ENCODE measurements around the gene APOA4. TPM values are rescaled to one million over a fixed set of nuclear protein-coding genes. Genes with fewer than 3 reads are reported as not detected.

APOA4 gene
- total and polyA plus RNA-seq, 2 donors (not counting 3 experiments of a cell fraction or from before 2014, with no cell fraction given), result not detected

DNA sequence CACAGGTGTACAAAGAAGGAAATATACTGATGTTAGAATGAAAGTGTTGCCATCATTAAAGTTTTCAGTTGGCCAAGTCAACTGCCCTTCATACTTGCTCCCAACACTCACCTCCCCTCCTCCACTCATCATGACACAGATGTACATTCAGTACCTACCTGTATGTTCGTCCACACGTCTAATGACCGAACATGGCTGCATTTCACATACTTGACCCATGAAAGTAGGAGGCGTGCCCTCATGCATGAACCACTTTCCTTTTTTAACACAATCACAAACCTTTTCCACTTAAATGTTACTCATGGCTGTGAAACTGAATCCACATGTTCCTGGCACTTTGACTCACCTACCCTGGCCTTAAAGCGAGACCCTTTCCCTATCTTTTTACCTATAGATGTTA, 47.1 kb downstream of the APOA4 start:
- CTCF ChIA-PET, result interaction anchor here (1.0 kb wide), 1 partner anchor 15 kb away, joined by 7 read pairs; the partner anchor contains the start of gene APOA5
- no peak overlapping the region for H3K9ac ChIP-seq (replicated peaks; ENCODE audit: extremely low read depth, insufficient read depth, low read length)

DNA sequence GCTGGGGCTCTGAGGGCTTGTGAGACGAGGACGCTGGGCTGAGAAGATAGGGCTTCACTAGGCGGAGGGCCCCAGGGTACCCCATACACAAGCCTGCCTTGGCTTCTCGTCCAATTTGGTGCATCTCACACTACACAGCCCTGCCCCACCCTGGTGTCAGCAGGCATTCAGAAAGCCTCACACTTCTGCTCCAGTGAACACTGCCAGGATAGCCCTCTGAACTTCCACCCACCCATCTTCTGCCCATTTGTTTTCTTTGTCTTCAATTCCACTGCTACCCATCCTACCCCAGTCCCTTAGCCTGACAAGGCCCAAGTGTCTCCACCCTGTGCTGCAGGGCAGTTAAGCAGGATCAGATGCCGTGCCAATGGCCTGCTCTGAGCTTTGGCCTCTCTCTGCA, 48.4 kb downstream of the APOA4 start:
- dilution Hi-C loops (cut with MboI; ENCODE audit: extremely low pct_ligation_motif_present, low sequenced_read_pairs), result no loop called here
- no peaks in the 10 kb centered on the region for H3K27me3 ChIP-seq (ENCODE audit: control insufficient read depth in 2 of 2, insufficient read depth in 2 of 2, low read length in 2 of 2)
- DNase-seq (ENCODE audit: low read depth, low spot score) (no peak), FAIRE-seq (no peak)
- peaks cover 11 to 15% of the 10 kb centered on the region in 2 experiments for H3K36me3 ChIP-seq (ENCODE audit: control insufficient read depth in 2 of 2, extremely low read depth in 1 of 2, insufficient read depth in 2 of 2, low read length in 2 of 2)
- H3K9me3 ChIP-seq (replicated peaks; ENCODE audit: control insufficient read depth, insufficient read depth, low read length), result no peaks in the 10 kb centered on the region
- H3K9me1 ChIP-seq (replicated peaks; ENCODE audit: control insufficient read depth, extremely low read depth, insufficient read depth, low read length), result no peaks in the 10 kb centered on the region
- H2AFZ ChIP-seq (ENCODE audit: low read depth, low read length), result no peak overlapping the region
- POLR2A ChIA-PET, result no interaction called here
- BruUV-seq (replicated peaks), result no TSS peak
- H3K4me3 ChIP-seq (replicated peaks in 1 of 3; ENCODE audit: insufficient read depth in 1 of 3, low read depth in 1 of 3, low read length in 3 of 3), result no peak overlapping the region
- no peak overlapping the region for H3K4me2 ChIP-seq (ENCODE audit: insufficient read depth, low read length)
- no peaks in the 10 kb centered on the region for H4K20me1 ChIP-seq (replicated peaks; ENCODE audit: control insufficient read depth, extremely low read depth, insufficient read depth, low read length)
- peaks cover 12% of the 10 kb centered on the region for H3K4me1 ChIP-seq (ENCODE audit: control insufficient read depth, extremely low read depth, insufficient read depth, low read length)
- no peak overlapping the region for H3K9ac ChIP-seq (replicated peaks; ENCODE audit: extremely low read depth, insufficient read depth, low read length)
- no peak for TF ChIP-seq EZH2 (IDR thresholded peaks at IDR 0.05; ENCODE audit: borderline replicate concordance, low read depth, low read length, severe bottlenecking)
- TF ChIP-seq, protein P1, sequence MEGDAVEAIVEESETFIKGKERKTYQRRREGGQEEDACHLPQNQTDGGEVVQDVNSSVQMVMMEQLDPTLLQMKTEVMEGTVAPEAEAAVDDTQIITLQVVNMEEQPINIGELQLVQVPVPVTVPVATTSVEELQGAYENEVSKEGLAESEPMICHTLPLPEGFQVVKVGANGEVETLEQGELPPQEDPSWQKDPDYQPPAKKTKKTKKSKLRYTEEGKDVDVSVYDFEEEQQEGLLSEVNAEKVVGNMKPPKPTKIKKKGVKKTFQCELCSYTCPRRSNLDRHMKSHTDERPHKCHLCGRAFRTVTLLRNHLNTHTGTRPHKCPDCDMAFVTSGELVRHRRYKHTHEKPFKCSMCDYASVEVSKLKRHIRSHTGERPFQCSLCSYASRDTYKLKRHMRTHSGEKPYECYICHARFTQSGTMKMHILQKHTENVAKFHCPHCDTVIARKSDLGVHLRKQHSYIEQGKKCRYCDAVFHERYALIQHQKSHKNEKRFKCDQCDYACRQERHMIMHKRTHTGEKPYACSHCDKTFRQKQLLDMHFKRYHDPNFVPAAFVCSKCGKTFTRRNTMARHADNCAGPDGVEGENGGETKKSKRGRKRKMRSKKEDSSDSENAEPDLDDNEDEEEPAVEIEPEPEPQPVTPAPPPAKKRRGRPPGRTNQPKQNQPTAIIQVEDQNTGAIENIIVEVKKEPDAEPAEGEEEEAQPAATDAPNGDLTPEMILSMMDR (IDR thresholded peaks at IDR 0.05; ENCODE audit: extremely low read depth in 1 of 2, insufficient read depth in 1 of 2, low read depth in 1 of 2, low read length in 2 of 2), result no peak
- TF ChIP-seq, protein P2, sequence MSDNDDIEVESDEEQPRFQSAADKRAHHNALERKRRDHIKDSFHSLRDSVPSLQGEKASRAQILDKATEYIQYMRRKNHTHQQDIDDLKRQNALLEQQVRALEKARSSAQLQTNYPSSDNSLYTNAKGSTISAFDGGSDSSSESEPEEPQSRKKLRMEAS (IDR thresholded peaks at IDR 0.05; ENCODE audit: insufficient read depth, insufficient read length), result no peak
- TF ChIP-seq FOS (IDR thresholded peaks at IDR 0.05; ENCODE audit: borderline replicate concordance, insufficient read depth, low read length), result no peak
- no peak for TF ChIP-seq MYC (IDR thresholded peaks at IDR 0.05; ENCODE audit: low read depth, low read length)
- no peak for TF ChIP-seq POLR2AphosphoS5 (IDR thresholded peaks at IDR 0.05; ENCODE audit: insufficient read depth, low read depth, low read length)
- TF ChIP-seq GATA2 (IDR thresholded peaks at IDR 0.05; ENCODE audit: insufficient read depth, insufficient read length, low read depth, low read length), result no peak
- TF ChIP-seq POLR2A (IDR thresholded peaks at IDR 0.05; ENCODE audit: low read depth, low read length), result no peak
- no peak for TF ChIP-seq JUN (IDR thresholded peaks at IDR 0.05; ENCODE audit: borderline replicate concordance, insufficient read depth, insufficient read length, low read depth)
- intact Hi-C loops (cut with micrococcal nuclease), result no loop called here
- no peak overlapping the region for H3K27ac ChIP-seq (ENCODE audit: insufficient read depth, low read depth, low read length)
- CTCF ChIA-PET, result interaction anchor here (1.1 to 1.8 kb wide), 2 partner anchors 13 to 17 kb away, joined by 3 to 7 read pairs; partner anchors contain the start of genes APOA5 and ZPR1
- H3K79me2 ChIP-seq (ENCODE audit: control insufficient read depth, insufficient read depth, low read length), result peaks cover 19% of the 10 kb centered on the region

More for the DNA sequence above, 47.1 kb downstream of the APOA4 start:
- Histone ChIP-seq H3K27ac (ENCODE audit: insufficient read depth, low read depth, low read length) (no peak overlapping the region), H4K20me1 (replicated peaks; ENCODE audit: control insufficient read depth, extremely low read depth, insufficient read depth, low read length) (no peaks in the 10 kb centered on the region), H3K79me2 (ENCODE audit: control insufficient read depth, insufficient read depth, low read length) (peaks cover 15% of the 10 kb centered on the region), H3K9me3 (replicated peaks; ENCODE audit: control insufficient read depth, insufficient read depth, low read length) (no peaks in the 10 kb centered on the region), H3K4me1 (ENCODE audit: control insufficient read depth, extremely low read depth, insufficient read depth, low read length) (peaks cover 12% of the 10 kb centered on the region), H3K27me3 (ENCODE audit: control insufficient read depth in 2 of 2, insufficient read depth in 2 of 2, low read length in 2 of 2) (no peaks in the 10 kb centered on the region), H3K9me1 (replicated peaks; ENCODE audit: control insufficient read depth, extremely low read depth, insufficient read depth, low read length) (no peaks in the 10 kb centered on the region), H2AFZ (ENCODE audit: low read depth, low read length) (no peak overlapping the region), H3K36me3 (ENCODE audit: control insufficient read depth in 2 of 2, extremely low read depth in 1 of 2, insufficient read depth in 2 of 2, low read length in 2 of 2) (peaks cover 15 to 16% of the 10 kb centered on the region in 2 experiments), H3K4me2 (ENCODE audit: insufficient read depth, low read length) (no peak overlapping the region), H3K4me3 (replicated peaks in 1 of 3; ENCODE audit: insufficient read depth in 1 of 3, low read depth in 1 of 3, low read length in 3 of 3) (no peak overlapping the region)
- no peak for TF ChIP-seq FOS (IDR thresholded peaks at IDR 0.05; ENCODE audit: borderline replicate concordance, insufficient read depth, low read length)
- no peak for TF ChIP-seq JUN (IDR thresholded peaks at IDR 0.05; ENCODE audit: borderline replicate concordance, insufficient read depth, insufficient read length, low read depth)
- no peak for TF ChIP-seq EZH2 (IDR thresholded peaks at IDR 0.05; ENCODE audit: borderline replicate concordance, low read depth, low read length, severe bottlenecking)
- no peak for TF ChIP-seq GATA2 (IDR thresholded peaks at IDR 0.05; ENCODE audit: insufficient read depth, insufficient read length, low read depth, low read length)
- BruUV-seq (replicated peaks), result no TSS peak
- intact Hi-C loops (cut with micrococcal nuclease) (no loop called here), dilution Hi-C loops (cut with MboI; ENCODE audit: extremely low pct_ligation_motif_present, low sequenced_read_pairs) (no loop called here)
- POLR2A ChIA-PET, result no interaction called here
- DNase-seq (ENCODE audit: low read depth, low spot score), result no peak
- FAIRE-seq, result no peak
